Smooth muscle cell (in vitro differentiated cells): ENCODE measurements around the gene KCNJ16. TPM values are rescaled to one million over a fixed set of nuclear protein-coding genes. Genes with fewer than 3 reads are reported as not detected.

Experiments
- DNase-seq: peaks from one replicate; lab custom pipeline; 2025; ENCODE audit not compliant: unreplicated experiment; lab: John Stamatoyannopoulos, UW
- H2AFZ ChIP-seq: fragments of 200-600 bp; sonication (generic); 2 replicates; pipeline ENCODE4 v1.6.0; 2016; ENCODE audit warnings: antibody characterized with exemption, low read depth, mild to moderate bottlenecking
- H3F3A ChIP-seq: fragments of 200-600 bp; sonication (generic); 2 replicates; pipeline ENCODE4 v1.6.0; 2017; ENCODE audit warnings: antibody characterized with exemption, low read depth
- H3K27ac ChIP-seq: fragments of 200-600 bp; sonication (generic); 2 replicates; pipeline ENCODE4 v1.5.1; 2016; ENCODE audit warnings: low read depth, mild to moderate bottlenecking
- H3K27me3 ChIP-seq: fragments of 200-600 bp; sonication (generic); 2 replicates; pipeline ENCODE4 v1.6.1; 2016; ENCODE audit warnings: low read depth, mild to moderate bottlenecking
- H3K36me3 ChIP-seq: fragments of 200-600 bp; sonication (generic); 2 replicates; pipeline ENCODE4 v1.5.1; 2016; ENCODE audit warnings: low read depth
- H3K4me1 ChIP-seq: fragments of 200-600 bp; sonication (generic); 2 replicates; pipeline ENCODE4 v1.5.1; 2016; ENCODE audit warnings: low read depth
- H3K4me2 ChIP-seq: fragments of 200-600 bp; sonication (generic); 2 replicates; pipeline ENCODE4 v1.6.0; 2016; ENCODE audit warnings: mild to moderate bottlenecking
- H3K4me3 ChIP-seq: fragments of 200-600 bp; sonication (generic); 2 replicates; pipeline ENCODE4 v1.5.1; 2016; ENCODE audit warnings: mild to moderate bottlenecking
- H3K79me2 ChIP-seq: fragments of 200-600 bp; sonication (generic); 2 replicates; pipeline ENCODE4 v1.6.0; 2016; ENCODE audit warnings: low read depth, mild to moderate bottlenecking
- H3K9ac ChIP-seq: fragments of 200-600 bp; sonication (generic); 2 replicates; pipeline ENCODE4 v1.6.0; 2016; ENCODE audit warnings: low read depth
- H3K9me3 ChIP-seq: fragments of 200-600 bp; sonication (generic); replicated peaks from 2 replicates; pipeline ENCODE4 v1.5.1; 2016; ENCODE audit warnings: low read depth
- H4K20me1 ChIP-seq: fragments of 200-600 bp; sonication (generic); 2 replicates; pipeline ENCODE4 v1.6.0; 2016; ENCODE audit warnings: low read depth
- CTCF ChIP-seq: fragments of 200-600 bp; sonication (generic); IDR thresholded peaks from 2 replicates; pipeline ENCODE4 v1.5.1; 2017; ENCODE audit warnings: borderline replicate concordance, mild to moderate bottlenecking, antibody characterized with exemption; ENCODE audit not compliant: insufficient read depth, poor library complexity, severe bottlenecking
- WGBS: methylation state at CpG from one replicate; pipeline ENCODE4 v1.1.7; 2016; ENCODE audit warnings: low lambda C conversion rate; 5-methylcytosine and 5-hydroxymethylcytosine counted together
- polyA plus RNA-seq: library from polyadenylated mRNA; unstranded; fragments of >200 nt; fragmentation: Nextera tagmentation; extraction: Ambion mirVana; gene quantifications from 2 replicates; pipeline ENCODE4 v1.2.1, GENCODE V29; 2016
- total RNA-seq: library from RNA; depleted of rRNA; stranded (reverse); fragments of >200 nt; gene quantifications from 2 replicates; pipeline ENCODE4 v1.2.3, GENCODE V29; 2014

KCNJ16 gene
- total and polyA plus RNA-seq, 2 experiments from 2014 or later: 0.09 TPM; not detected in 1

GRCh38 chr17:70059649-70060048 is 15.4 kb upstream of the KCNJ16 start:
- Histone ChIP-seq H3K27ac (no peak overlapping the region), H4K20me1 (no peaks in the 10 kb centered on the region), H2AFZ (no peak overlapping the region), H3K27me3 (no peaks in the 10 kb centered on the region), H3K4me1 (no peaks in the 10 kb centered on the region), H3K4me2 (no peak overlapping the region), H3F3A (no peaks in the 10 kb centered on the region), H3K9ac (no peak overlapping the region), H3K4me3 (no peak overlapping the region), H3K36me3 (no peaks in the 10 kb centered on the region), H3K79me2 (no peaks in the 10 kb centered on the region), H3K9me3 (no peaks in the 10 kb centered on the region)
- DNase-seq: no peak
- 76% methylated on average over 4 of the region's 4 CpGs for WGBS
- TF ChIP-seq CTCF: no peak

- 86% methylated on average over 2 of the region's 2 CpGs for WGBS
- Histone ChIP-seq H3K9ac (no peak overlapping the region), H3K79me2 (no peaks in the 10 kb centered on the region), H3K4me3 (no peak overlapping the region), H3F3A (no peaks in the 10 kb centered on the region), H3K27ac (no peak overlapping the region), H2AFZ (no peak overlapping the region), H3K4me1 (no peaks in the 10 kb centered on the region), H3K36me3 (no peaks in the 10 kb centered on the region), H3K4me2 (no peak overlapping the region), H3K27me3 (no peaks in the 10 kb centered on the region), H4K20me1 (no peaks in the 10 kb centered on the region), H3K9me3 (no peaks in the 10 kb centered on the region)
- DNase-seq: no peak
- TF ChIP-seq CTCF: no peak
Observed at GRCh38 chr17:70060415-70060814, 14.6 kb upstream of the KCNJ16 start.

GRCh38 chr17:70067134-70067533 is 7.9 kb upstream of the KCNJ16 start:
- Histone ChIP-seq H3K79me2 (no peaks in the 10 kb centered on the region), H3K4me3 (no peak overlapping the region), H3K27me3 (no peaks in the 10 kb centered on the region), H3K9me3 (no peaks in the 10 kb centered on the region), H3K27ac (no peak overlapping the region), H4K20me1 (no peaks in the 10 kb centered on the region), H2AFZ (no peak overlapping the region), H3K9ac (no peak overlapping the region), H3F3A (no peaks in the 10 kb centered on the region), H3K4me2 (no peak overlapping the region), H3K4me1 (no peaks in the 10 kb centered on the region), H3K36me3 (no peaks in the 10 kb centered on the region)
- 70% methylated on average over 5 of the region's 5 CpGs for WGBS
- no peak for TF ChIP-seq CTCF
- DNase-seq: no peak

- H3K27ac ChIP-seq: no peak overlapping the region
- no peak for DNase-seq
- no peaks in the 10 kb centered on the region for H3K79me2 ChIP-seq
- H2AFZ ChIP-seq: no peak overlapping the region
- H3K36me3 ChIP-seq: no peaks in the 10 kb centered on the region
- H3K9me3 ChIP-seq: no peaks in the 10 kb centered on the region
- WGBS: 68% methylated on average over 3 of the region's 3 CpGs
- no peak overlapping the region for H3K9ac ChIP-seq
- no peak for TF ChIP-seq CTCF
- no peaks in the 10 kb centered on the region for H3K4me1 ChIP-seq
- H3K27me3 ChIP-seq: no peaks in the 10 kb centered on the region
- H3K4me2 ChIP-seq: no peak overlapping the region
- H4K20me1 ChIP-seq: no peaks in the 10 kb centered on the region
- H3K4me3 ChIP-seq: no peak overlapping the region
- H3F3A ChIP-seq: no peaks in the 10 kb centered on the region
Observed at GRCh38 chr17:70070305-70071027, 4.6 kb upstream of the KCNJ16 start.
